HepG2 (cell line): ENCODE data around the gene ZDHHC14. TPM values are rescaled to one million over a fixed set of nuclear protein-coding genes. Genes with fewer than 3 reads are reported as not detected.

ENCODE experiments used
- EHMT2 ChIP-seq: fragments of 200-600 bp; sonication (generic); IDR thresholded peaks from 2 replicates; pipeline ENCODE4 v1.7.0; 2017; ENCODE audit warnings: antibody characterized with exemption, low read depth, low read length, borderline replicate concordance
- GMEB1 ChIP-seq: sonication (generic); formaldehyde crosslinking; IDR thresholded peaks from 2 replicates; pipeline ENCODE4 v1.5.1; 2020; ENCODE audit warnings: missing genetic modification reagents, mild to moderate bottlenecking, borderline replicate concordance
- HHEX ChIP-seq: IDR thresholded peaks from 2 replicates; pipeline ENCODE4 v1.6.1; 2016; ENCODE audit warnings: control low read depth
- KLF11 ChIP-seq: IDR thresholded peaks from 2 replicates; pipeline ENCODE4 v1.6.1; 2016; ENCODE audit warnings: missing compliant biosample characterization
- MAZ ChIP-seq, 2 experiments: sonication (generic) in 1 of 2; formaldehyde crosslinking in 1 of 2; IDR thresholded peaks; 2 replicates each; pipeline versions ENCODE4 v1.5.0 to v1.6.1; 2012 to 2020; ENCODE audit warnings: low read depth in 2 of 2, mild to moderate bottlenecking in 2 of 2, borderline replicate concordance in 1 of 2, improper control_type of control experiment in 1 of 2, low read length in 1 of 2, missing genetic modification reagents in 1 of 2, moderate library complexity in 1 of 2
- NFKBIZ ChIP-seq: IDR thresholded peaks from 2 replicates; pipeline ENCODE4 v1.6.1; 2018; ENCODE audit warnings: missing genetic modification reagents, missing compliant biosample characterization
- NONO ChIP-seq, 2 experiments: fragments of 450-650 bp in 1 of 2; sonication (generic) in 1 of 2; formaldehyde crosslinking in 1 of 2; IDR thresholded peaks in 1 of 2; conservative IDR thresholded peaks in 1 of 2; 2 replicates each; pipeline versions ENCODE4 v1.6.1 to v1.8.0; 2017 to 2022; ENCODE audit warnings: mild to moderate bottlenecking in 1 of 2, missing genetic modification reagents in 1 of 2, moderate library complexity in 1 of 2
- PHB2 ChIP-seq: fragments of 450-650 bp; IDR thresholded peaks from 2 replicates; pipeline ENCODE4 v1.6.1; 2018; ENCODE audit not compliant: partially characterized antibody
- RXRB ChIP-seq: IDR thresholded peaks from 2 replicates; pipeline ENCODE4 v1.6.1; 2016; ENCODE audit warnings: borderline replicate concordance, missing genetic modification reagents, missing compliant biosample characterization
- SIN3B ChIP-seq: fragments of 150-350 bp; IDR thresholded peaks from 2 replicates; pipeline ENCODE4 v1.6.1; 2014; ENCODE audit warnings: low read length
- SSRP1 ChIP-seq: IDR thresholded peaks from 2 replicates; pipeline ENCODE4 v1.6.1; 2016; ENCODE audit warnings: control low read depth
- ZFP90 ChIP-seq: sonication (generic); formaldehyde crosslinking; IDR thresholded peaks from 2 replicates; pipeline ENCODE4 v1.8.0; 2022; ENCODE audit warnings: missing genetic modification reagents, mild to moderate bottlenecking, inconsistent platforms, borderline replicate concordance
- ZNF180 ChIP-seq: sonication (generic); formaldehyde crosslinking; IDR thresholded peaks from 2 replicates; pipeline ENCODE4 v1.4.0; 2020; ENCODE audit warnings: low read depth, missing genetic modification reagents, borderline replicate concordance
- ZNF20 ChIP-seq: sonication (generic); formaldehyde crosslinking; IDR thresholded peaks from 2 replicates; pipeline ENCODE4 v1.4.0; 2020; ENCODE audit warnings: mild to moderate bottlenecking, moderate library complexity, missing genetic modification reagents
- ZNF382 ChIP-seq: sonication (generic); formaldehyde crosslinking; IDR thresholded peaks from 2 replicates; pipeline ENCODE4 v1.5.0; 2020; ENCODE audit warnings: missing genetic modification reagents, mild to moderate bottlenecking, borderline replicate concordance
- ZNF484 ChIP-seq: sonication (generic); formaldehyde crosslinking; IDR thresholded peaks from 2 replicates; pipeline ENCODE4 v1.5.1; 2020; ENCODE audit warnings: mild to moderate bottlenecking, low read depth, missing genetic modification reagents, borderline replicate concordance
- ZNF781 ChIP-seq: sonication (generic); formaldehyde crosslinking; IDR thresholded peaks from 2 replicates; pipeline ENCODE4 v1.5.1; 2020; ENCODE audit warnings: borderline replicate concordance, mild to moderate bottlenecking, missing genetic modification reagents; ENCODE audit errors: not compliant biosample characterization
- ZSCAN29 ChIP-seq: sonication (generic); formaldehyde crosslinking; conservative IDR thresholded peaks from 2 replicates; pipeline ENCODE4 v1.4.0; 2020; ENCODE audit warnings: mild to moderate bottlenecking, missing genetic modification reagents
- ZSCAN31 ChIP-seq: sonication (generic); formaldehyde crosslinking; IDR thresholded peaks from 2 replicates; pipeline ENCODE4 v1.5.0; 2020; ENCODE audit warnings: low read depth, mild to moderate bottlenecking, missing genetic modification reagents
- polyA plus RNA-seq, 8 experiments: library from polyadenylated mRNA; depleted of rRNA in 3 of 8; stranded (reverse) in 7 of 8; unstranded in 1 of 8; fragments of >200 nt; fragmentation: Illumina TruSeq in 4 of 8; extraction: Trizol in 4 of 8; gene quantifications; 2 replicates each; pipeline versions ENCODE4 v1.2.1 to v1.2.3, GENCODE V29; 2011 to 2016; ENCODE audit warnings: low read depth in 4 of 8, missing spikeins in 1 of 8, mixed read lengths in 1 of 8; ENCODE audit not compliant: insufficient read depth in 1 of 8
- total RNA-seq, 5 experiments: library from RNA; depleted of rRNA; stranded (reverse); fragments of >200 nt; fragmentation: Illumina TruSeq; extraction: Trizol; gene quantifications; 2 replicates each; pipeline ENCODE4 v1.2.3, GENCODE V29; 2016; ENCODE audit warnings: low read depth in 1 of 5
- TF ChIP-seq, protein P1 (sequence below): sonication (generic); formaldehyde crosslinking; IDR thresholded peaks from 2 replicates; pipeline ENCODE4 v1.4.0; 2020; ENCODE audit warnings: missing genetic modification reagents, borderline replicate concordance
- TF ChIP-seq, protein P2 (sequence below): sonication (generic); formaldehyde crosslinking; IDR thresholded peaks from 2 replicates; pipeline ENCODE4 v1.5.0; 2020; ENCODE audit warnings: mild to moderate bottlenecking, missing genetic modification reagents, moderate library complexity
- TF ChIP-seq, protein P3 (sequence below): sonication (generic); formaldehyde crosslinking; IDR thresholded peaks from 2 replicates; pipeline ENCODE4 v1.8.1; 2023; ENCODE audit warnings: mild to moderate bottlenecking, inconsistent platforms, moderate library complexity, missing genetic modification reagents, borderline replicate concordance

Gene ZDHHC14
- total and polyA plus RNA-seq, 2 of the 13 experiments (the other 11 are each of a cell fraction or from before 2014, with no cell fraction given), result 3.7 to 9.5 TPM

- no peak for TF ChIP-seq NONO (IDR thresholded peaks at IDR 0.05)
- no peak; the same call in 1 of the 2 replicates for TF ChIP-seq NONO (CRISPR knock-in tag; conservative IDR thresholded peaks at IDR 0.05)
- TF ChIP-seq, protein P1, sequence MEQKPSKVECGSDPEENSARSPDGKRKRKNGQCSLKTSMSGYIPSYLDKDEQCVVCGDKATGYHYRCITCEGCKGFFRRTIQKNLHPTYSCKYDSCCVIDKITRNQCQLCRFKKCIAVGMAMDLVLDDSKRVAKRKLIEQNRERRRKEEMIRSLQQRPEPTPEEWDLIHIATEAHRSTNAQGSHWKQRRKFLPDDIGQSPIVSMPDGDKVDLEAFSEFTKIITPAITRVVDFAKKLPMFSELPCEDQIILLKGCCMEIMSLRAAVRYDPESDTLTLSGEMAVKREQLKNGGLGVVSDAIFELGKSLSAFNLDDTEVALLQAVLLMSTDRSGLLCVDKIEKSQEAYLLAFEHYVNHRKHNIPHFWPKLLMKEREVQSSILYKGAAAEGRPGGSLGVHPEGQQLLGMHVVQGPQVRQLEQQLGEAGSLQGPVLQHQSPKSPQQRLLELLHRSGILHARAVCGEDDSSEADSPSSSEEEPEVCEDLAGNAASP (CRISPR knock-in tag), result no peak
- no peak for TF ChIP-seq SIN3B
- no peak for TF ChIP-seq ZSCAN31 (CRISPR knock-in tag)
- TF ChIP-seq, protein P2, sequence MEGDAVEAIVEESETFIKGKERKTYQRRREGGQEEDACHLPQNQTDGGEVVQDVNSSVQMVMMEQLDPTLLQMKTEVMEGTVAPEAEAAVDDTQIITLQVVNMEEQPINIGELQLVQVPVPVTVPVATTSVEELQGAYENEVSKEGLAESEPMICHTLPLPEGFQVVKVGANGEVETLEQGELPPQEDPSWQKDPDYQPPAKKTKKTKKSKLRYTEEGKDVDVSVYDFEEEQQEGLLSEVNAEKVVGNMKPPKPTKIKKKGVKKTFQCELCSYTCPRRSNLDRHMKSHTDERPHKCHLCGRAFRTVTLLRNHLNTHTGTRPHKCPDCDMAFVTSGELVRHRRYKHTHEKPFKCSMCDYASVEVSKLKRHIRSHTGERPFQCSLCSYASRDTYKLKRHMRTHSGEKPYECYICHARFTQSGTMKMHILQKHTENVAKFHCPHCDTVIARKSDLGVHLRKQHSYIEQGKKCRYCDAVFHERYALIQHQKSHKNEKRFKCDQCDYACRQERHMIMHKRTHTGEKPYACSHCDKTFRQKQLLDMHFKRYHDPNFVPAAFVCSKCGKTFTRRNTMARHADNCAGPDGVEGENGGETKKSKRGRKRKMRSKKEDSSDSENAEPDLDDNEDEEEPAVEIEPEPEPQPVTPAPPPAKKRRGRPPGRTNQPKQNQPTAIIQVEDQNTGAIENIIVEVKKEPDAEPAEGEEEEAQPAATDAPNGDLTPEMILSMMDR (CRISPR knock-in tag), result no peak
- TF ChIP-seq NFKBIZ, result 0 out of 2 replicates have a peak, but pooled peaks have one; percentile 29
- peak; percentile 58; the same call in 1 of the 2 replicates for TF ChIP-seq HHEX (CRISPR knock-in tag)
- peak; percentile 81; the same call in 1 of the 2 replicates for TF ChIP-seq ZSCAN29 (CRISPR knock-in tag)
- no peak for TF ChIP-seq MAZ (IDR thresholded peaks at IDR 0.05; ENCODE audit: borderline replicate concordance, low read depth, low read length)
- no peak for TF ChIP-seq MAZ (CRISPR knock-in tag; IDR thresholded peaks at IDR 0.05; ENCODE audit: low read depth)
- TF ChIP-seq RXRB, result 0 out of 2 replicates have a peak, but pooled peaks have one; percentile 30
- TF ChIP-seq PHB2, result no peak
- no peak for TF ChIP-seq ZNF484 (CRISPR knock-in tag)
- no peak for TF ChIP-seq ZNF180 (CRISPR knock-in tag)
- no peak for TF ChIP-seq ZNF781 (CRISPR knock-in tag)
- no peak for TF ChIP-seq EHMT2
- no peak for TF ChIP-seq KLF11 (CRISPR knock-in tag)
- no peak for TF ChIP-seq ZNF20
- no peak for TF ChIP-seq ZNF382 (CRISPR knock-in tag)
- TF ChIP-seq GMEB1 (CRISPR knock-in tag), result no peak
- TF ChIP-seq SSRP1 (CRISPR knock-in tag), result no peak
- no peak for TF ChIP-seq ZFP90 (CRISPR knock-in tag)
- TF ChIP-seq, protein P3, sequence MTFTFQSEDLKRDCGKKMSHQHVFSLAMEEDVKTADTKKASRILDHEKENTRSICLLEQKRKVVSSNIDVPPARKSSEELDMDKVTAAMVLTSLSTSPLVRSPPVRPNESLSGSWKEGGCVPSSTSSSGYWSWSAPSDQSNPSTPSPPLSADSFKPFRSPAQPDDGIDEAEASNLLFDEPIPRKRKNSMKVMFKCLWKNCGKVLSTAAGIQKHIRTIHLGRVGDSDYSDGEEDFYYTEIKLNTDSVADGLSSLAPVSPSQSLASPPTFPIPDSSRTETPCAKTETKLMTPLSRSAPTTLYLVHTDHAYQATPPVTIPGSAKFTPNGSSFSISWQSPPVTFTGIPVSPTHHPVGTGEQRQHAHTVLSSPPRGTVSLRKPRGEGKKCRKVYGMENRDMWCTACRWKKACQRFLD (CRISPR knock-in tag), result no peak
Observed at GRCh38 chr6:157586476-157587126, 205.6 kb downstream of the ZDHHC14 start (continued).
